Upper lobe of right lung (tissue), 1 donor: Measurements from ENCODE around the gene RSPH1. TPM values are rescaled to one million over a fixed set of nuclear protein-coding genes. Genes with fewer than 3 reads are reported as not detected.

Source experiments
- ATAC-seq: fragments of 200-7000 bp; cut with Tn5 transposase; one replicate; pipeline ENCODE4 v1.9.1; 2020; ENCODE audit warnings: mild to moderate bottlenecking, moderate library complexity
- DNase-seq: peaks from one replicate; pipeline ENCODE4 v3.0.0-alpha.2; 2020
- H3K27ac ChIP-seq: fragments of 200-600 bp; one replicate; pipeline ENCODE4 v1.8.0; 2022
- H3K27me3 ChIP-seq: fragments of 200-600 bp; one replicate; pipeline ENCODE4 v1.8.0; 2022; ENCODE audit warnings: mild to moderate bottlenecking
- H3K36me3 ChIP-seq: fragments of 200-600 bp; one replicate; pipeline ENCODE4 v1.8.0; 2022
- H3K4me1 ChIP-seq: fragments of 200-600 bp; one replicate; pipeline ENCODE4 v1.8.0; 2022
- H3K4me3 ChIP-seq: fragments of 200-600 bp; one replicate; pipeline ENCODE4 v1.8.0; 2022; ENCODE audit warnings: mild to moderate bottlenecking
- H3K9me3 ChIP-seq: fragments of 200-600 bp; one replicate; pipeline ENCODE4 v1.8.0; 2022
- CTCF ChIP-seq: fragments of 200-600 bp; IDR thresholded peaks from one replicate; pipeline ENCODE4 v1.8.0; 2022; ENCODE audit warnings: antibody characterized with exemption
- intact Hi-C: fragments of 100-400 bp; cut with DNase I; formaldehyde crosslinking; loops from one replicate; pipeline ENCODE4 v1.11.0; 2022
- total RNA-seq: library from RNA; stranded (reverse); fragmentation: NEBNext Ultra II Directional; extraction: Animal tissue kit (Norgen Biotek cat#: 25700); gene quantifications from one replicate; pipeline ENCODE4 v1.2.1, GENCODE V29; 2021
- donor health status: DM: no; HTN: yes; CAD: no; lungs with severe emphysema.

The RSPH1 gene
- total RNA-seq, 1 donor from 2014 or later, result 0.84 TPM

- TF ChIP-seq CTCF, result no peak
- Histone ChIP-seq H3K4me3 (no peak overlapping the region), H3K27ac (peak overlapping the region; percentile 26), H3K4me1 (no peaks in the 10 kb centered on the region), H3K36me3 (peaks cover 55% of the 10 kb centered on the region), H3K9me3 (no peaks in the 10 kb centered on the region), H3K27me3 (no peaks in the 10 kb centered on the region)
- DNase-seq (peak; percentile 73), ATAC-seq (peak; percentile 46)
- intact Hi-C loops, result no loop called here
These were observed 43.3 kb upstream of the RSPH1 start for GRCh38 chr21:42539342-42539741.

- Histone ChIP-seq H3K4me3 (no peak overlapping the region), H3K27me3 (no peaks in the 10 kb centered on the region), H3K9me3 (no peaks in the 10 kb centered on the region), H3K36me3 (peaks cover 48% of the 10 kb centered on the region), H3K27ac (peak overlapping the region; percentile 26), H3K4me1 (peaks cover 5% of the 10 kb centered on the region)
- intact Hi-C loops, result no loop called here
- no peak for TF ChIP-seq CTCF
- ATAC-seq (no peak), DNase-seq (peak; percentile 39)
These were observed 42.7 kb upstream of the RSPH1 start for GRCh38 chr21:42538479-42539275.

GRCh38 chr21:42537106-42537742 is 41.2 kb upstream of the RSPH1 start:
- no peak for ATAC-seq
- Histone ChIP-seq H3K4me1 (peaks cover 12% of the 10 kb centered on the region), H3K4me3 (no peak overlapping the region), H3K27ac (no peak overlapping the region), H3K9me3 (no peaks in the 10 kb centered on the region), H3K36me3 (peaks cover 36% of the 10 kb centered on the region), H3K27me3 (no peaks in the 10 kb centered on the region)
- DNase-seq, result peak; percentile 44
- TF ChIP-seq CTCF, result no peak
- intact Hi-C loops, result no loop called here

- H3K27me3 ChIP-seq, result no peaks in the 10 kb centered on the region
- H3K4me1 ChIP-seq, result peaks cover 14% of the 10 kb centered on the region
- ATAC-seq (no peak), DNase-seq (no peak)
- no peak for TF ChIP-seq CTCF
- no peak overlapping the region for H3K4me3 ChIP-seq
- no peak overlapping the region for H3K27ac ChIP-seq
- intact Hi-C loops, result no loop called here
- peaks cover 31% of the 10 kb centered on the region for H3K36me3 ChIP-seq
- no peaks in the 10 kb centered on the region for H3K9me3 ChIP-seq
These were observed 40.6 kb upstream of the RSPH1 start for GRCh38 chr21:42536601-42537000.

- no peak for ATAC-seq
These were observed 39.7 kb upstream of the RSPH1 start for GRCh38 chr21:42535602-42536171.

More at GRCh38 chr21:42535602-42536171, 39.7 kb upstream of the RSPH1 start:
- Histone ChIP-seq H3K27ac (no peak overlapping the region), H3K4me1 (peaks cover 19% of the 10 kb centered on the region), H3K4me3 (no peak overlapping the region), H3K27me3 (no peaks in the 10 kb centered on the region), H3K36me3 (peaks cover 31% of the 10 kb centered on the region), H3K9me3 (no peaks in the 10 kb centered on the region)
- DNase-seq, result peak; percentile 60
- TF ChIP-seq CTCF, result no peak
- intact Hi-C loops, result no loop called here
